Mucosa of descending colon (tissue), 3 donors: ENCODE results near the gene PLEKHM2. TPM values are rescaled to one million over a fixed set of nuclear protein-coding genes. Genes with fewer than 3 reads are reported as not detected.
A peak's percentile ranks its signal among the peaks of the same experiment; 100 is the strongest.

Experiments
- ATAC-seq: fragments of 200-7000 bp; cut with Tn5 transposase; one replicate; pipeline ENCODE4 v1.9.1; 2020; ENCODE audit warnings: mild to moderate bottlenecking, moderate library complexity
- DNase-seq, 3 donors: peaks; one replicate each; pipeline ENCODE4 v3.0.0-alpha.2; 2020
- H3K36me3 ChIP-seq: fragments of 200-600 bp; one replicate; pipeline ENCODE4 v1.8.0; 2021; ENCODE audit warnings: low read depth, mild to moderate bottlenecking
- H3K4me1 ChIP-seq: fragments of 200-600 bp; one replicate; pipeline ENCODE4 v1.8.0; 2021; ENCODE audit warnings: low read depth, mild to moderate bottlenecking
- H3K4me3 ChIP-seq: fragments of 200-600 bp; one replicate; pipeline ENCODE4 v1.8.0; 2021; ENCODE audit warnings: mild to moderate bottlenecking
- H3K9me3 ChIP-seq: fragments of 200-600 bp; one replicate; pipeline ENCODE4 v1.8.0; 2021; ENCODE audit warnings: mild to moderate bottlenecking
- intact Hi-C, 2 donors: fragments of 100-400 bp; cut with DNase I in 1 of 2; cut with micrococcal nuclease in 1 of 2; formaldehyde crosslinking; loops; one replicate each; pipeline versions ENCODE4 v1.11.0 to v1.11.1; 2022; cut with DNase I, micrococcal nuclease
- total RNA-seq, 3 donors: library from RNA; stranded (reverse); fragmentation: NEBNext Ultra II Directional in 2 of 3; extraction: Animal tissue kit (Norgen Biotek cat#: 25700) in 2 of 3; gene quantifications; one replicate each; pipeline versions ENCODE4 v1.2.1 to v1.2.4, GENCODE V29; 2021 to 2023
- TF ChIP-seq, protein P1 (sequence below): fragments of 200-600 bp; IDR thresholded peaks from one replicate; pipeline ENCODE4 v1.8.0; 2022; ENCODE audit warnings: antibody characterized with exemption, mild to moderate bottlenecking
- donor health status: DM: no; HTN: no; CAD: no; lungs with moderate emphysema.
- donor health status: DM: no; HTN: no; CAD: no.
- donor health status: DM: no; HTN: yes; CAD: no.

Gene PLEKHM2
- total RNA-seq, 3 donors from 2014 or later = 32.2 to 57.3 (median 36.2) TPM

DNA sequence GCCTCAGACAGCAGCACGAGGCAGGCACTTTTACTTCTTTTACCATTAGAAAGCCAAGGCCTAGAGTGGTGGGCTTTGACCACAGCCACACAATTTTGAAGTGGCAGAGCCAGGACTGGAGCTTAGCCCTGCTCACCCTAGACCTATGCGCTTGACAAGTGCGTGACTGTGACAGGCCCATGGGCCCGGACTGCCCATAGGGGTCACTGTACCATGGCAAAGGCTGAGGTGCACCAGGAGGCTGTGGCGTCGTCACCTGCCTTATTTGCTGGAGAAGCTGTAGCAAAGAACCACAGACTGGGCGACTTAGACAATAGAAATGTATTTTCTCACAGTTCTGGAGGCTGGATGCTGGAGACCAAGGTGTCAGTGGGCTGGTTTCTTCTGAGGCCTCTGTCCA is 55.6 kb downstream of the PLEKHM2 start:
- intact Hi-C loops = no loop called here
- peaks cover 46% of the 10 kb centered on the region for H3K4me1 ChIP-seq
- DNase-seq (peak in 1 of 3 donors; percentile 53), ATAC-seq (no peak)
- TF ChIP-seq, protein P1, sequence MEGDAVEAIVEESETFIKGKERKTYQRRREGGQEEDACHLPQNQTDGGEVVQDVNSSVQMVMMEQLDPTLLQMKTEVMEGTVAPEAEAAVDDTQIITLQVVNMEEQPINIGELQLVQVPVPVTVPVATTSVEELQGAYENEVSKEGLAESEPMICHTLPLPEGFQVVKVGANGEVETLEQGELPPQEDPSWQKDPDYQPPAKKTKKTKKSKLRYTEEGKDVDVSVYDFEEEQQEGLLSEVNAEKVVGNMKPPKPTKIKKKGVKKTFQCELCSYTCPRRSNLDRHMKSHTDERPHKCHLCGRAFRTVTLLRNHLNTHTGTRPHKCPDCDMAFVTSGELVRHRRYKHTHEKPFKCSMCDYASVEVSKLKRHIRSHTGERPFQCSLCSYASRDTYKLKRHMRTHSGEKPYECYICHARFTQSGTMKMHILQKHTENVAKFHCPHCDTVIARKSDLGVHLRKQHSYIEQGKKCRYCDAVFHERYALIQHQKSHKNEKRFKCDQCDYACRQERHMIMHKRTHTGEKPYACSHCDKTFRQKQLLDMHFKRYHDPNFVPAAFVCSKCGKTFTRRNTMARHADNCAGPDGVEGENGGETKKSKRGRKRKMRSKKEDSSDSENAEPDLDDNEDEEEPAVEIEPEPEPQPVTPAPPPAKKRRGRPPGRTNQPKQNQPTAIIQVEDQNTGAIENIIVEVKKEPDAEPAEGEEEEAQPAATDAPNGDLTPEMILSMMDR = no peak
- H3K9me3 ChIP-seq = no peaks in the 10 kb centered on the region
- no peaks in the 10 kb centered on the region for H3K36me3 ChIP-seq
- H3K4me3 ChIP-seq = no peak overlapping the region

DNA sequence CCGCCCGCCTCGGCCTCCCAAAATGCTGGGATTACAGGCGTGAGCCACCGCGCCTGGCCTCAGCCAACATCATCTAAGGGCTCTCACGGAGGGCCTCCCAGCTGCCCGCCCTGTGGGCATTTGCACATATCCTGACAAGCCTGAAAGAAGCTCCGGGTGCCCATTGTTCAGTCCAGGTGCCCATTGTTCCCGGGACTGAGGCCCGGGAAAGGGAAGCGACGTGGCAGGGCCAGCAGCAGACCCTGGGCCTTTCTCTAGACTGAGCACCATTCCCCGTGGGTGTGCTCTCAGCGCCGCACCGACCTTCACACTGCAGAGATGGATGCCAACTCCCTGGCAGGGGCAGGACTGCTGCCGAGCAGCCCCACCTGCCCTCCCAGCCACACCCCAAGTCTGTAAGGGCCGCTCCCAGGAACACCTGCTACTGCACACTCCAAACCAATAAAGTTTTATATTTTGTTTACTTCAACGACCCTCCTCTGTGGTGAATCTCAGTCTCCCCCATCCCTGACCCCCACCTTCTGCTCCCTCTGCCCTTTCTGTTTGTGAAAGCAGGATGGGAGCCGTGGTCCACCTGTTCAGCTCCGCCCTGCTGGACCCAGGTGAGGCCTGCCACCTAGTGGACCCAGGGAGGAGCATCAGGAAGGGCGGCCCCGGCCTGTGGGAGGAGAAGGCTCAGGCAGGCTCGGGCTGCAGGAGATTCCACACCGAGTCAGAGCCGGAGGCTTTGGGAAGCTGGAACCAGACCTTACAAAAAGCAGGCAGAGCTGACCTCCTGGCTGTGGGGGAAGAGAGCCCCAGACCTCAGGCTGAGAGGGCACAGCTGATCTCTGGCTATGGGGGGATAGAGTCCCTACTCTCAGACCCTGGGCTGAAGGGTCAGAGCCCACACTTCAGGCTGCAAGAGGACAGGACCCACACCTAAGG is 57.1 kb downstream of the PLEKHM2 start:
- DNase-seq = peak; percentile 92 to 95 (median 92)
- ATAC-seq = peak; percentile 86
- Histone ChIP-seq H3K36me3 (no peaks in the 10 kb centered on the region), H3K4me1 (peaks cover 33% of the 10 kb centered on the region), H3K9me3 (no peaks in the 10 kb centered on the region), H3K4me3 (no peak overlapping the region)
- TF ChIP-seq, protein P1 = peak; percentile 74
- intact Hi-C loops = no loop called here

DNA sequence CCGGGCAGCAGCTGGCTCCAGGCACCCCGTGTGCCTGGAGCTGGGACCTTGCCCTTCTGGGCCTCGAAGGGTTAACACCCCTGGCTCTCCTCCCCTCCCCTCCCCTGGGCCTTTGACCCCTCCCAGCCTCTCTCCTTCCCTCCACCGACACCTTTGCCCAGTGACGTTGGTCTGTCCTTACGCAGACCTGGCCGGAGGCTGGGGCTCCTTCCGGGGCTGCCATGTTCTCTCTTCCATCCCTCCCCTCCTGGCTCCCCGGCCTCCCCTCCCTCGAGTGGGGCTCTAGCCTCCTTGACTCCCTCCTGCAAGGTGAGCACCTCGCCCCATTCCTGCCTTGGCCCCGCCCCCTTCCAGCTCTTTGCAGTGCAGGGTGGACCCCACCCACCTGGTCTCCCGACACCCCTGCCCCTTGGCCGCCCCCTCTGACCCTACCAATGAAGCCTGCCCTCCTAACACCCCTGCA is 58.2 kb downstream of the PLEKHM2 start, which contains the start of gene TMEM82:
TSS of gene TMEM82 (plus strand) at position 161 of the 463 bp plus-strand sequence. CDS start at position 222, 61 bp downstream.
- peak; percentile 72 to 79 (median 78) for DNase-seq

DNA sequence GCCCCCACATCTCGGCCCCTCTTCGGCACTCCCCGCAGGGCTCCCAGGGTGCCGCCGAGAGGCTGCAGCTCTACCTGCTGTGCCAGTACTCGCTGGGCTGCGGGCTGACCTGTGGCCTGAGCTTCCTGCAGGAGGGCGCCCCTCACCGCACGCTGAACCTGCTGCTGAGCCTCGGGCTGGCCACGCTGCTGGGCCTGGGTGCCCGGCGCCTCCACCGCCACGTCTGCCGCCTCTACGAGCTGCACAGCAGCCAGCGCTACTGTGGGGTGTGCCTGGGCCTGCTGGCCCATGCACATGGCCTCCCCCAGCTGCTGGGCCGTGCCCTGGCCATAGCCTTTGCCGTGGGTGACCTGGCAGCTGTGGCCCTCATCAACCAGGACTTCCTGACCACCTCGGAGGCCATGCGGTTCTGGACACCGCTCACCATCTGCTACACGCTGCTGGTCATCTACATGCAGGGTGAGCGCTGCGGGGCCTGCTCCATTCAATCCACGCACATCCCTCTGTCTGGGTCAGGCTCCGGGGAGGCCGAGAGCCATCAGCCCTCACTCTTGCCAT is 60.1 kb downstream of the PLEKHM2 start:
- Histone ChIP-seq H3K9me3 (no peaks in the 10 kb centered on the region), H3K4me3 (no peak overlapping the region), H3K4me1 (peaks cover 17% of the 10 kb centered on the region), H3K36me3 (no peaks in the 10 kb centered on the region)
- TF ChIP-seq, protein P1 = no peak
- DNase-seq (no peak), ATAC-seq (no peak)
- intact Hi-C loops = no loop called here

More for the DNA sequence above, 58.2 kb downstream of the PLEKHM2 start, which contains the start of gene TMEM82:
- Histone ChIP-seq H3K36me3 (no peaks in the 10 kb centered on the region), H3K9me3 (no peaks in the 10 kb centered on the region), H3K4me3 (no peak within 1 kb of the TSS), H3K4me1 (peaks cover 28% of the 10 kb centered on the region)
- intact Hi-C loops = no loop called here
- ATAC-seq = peak; percentile 72
- TF ChIP-seq, protein P1 = no peak

DNA sequence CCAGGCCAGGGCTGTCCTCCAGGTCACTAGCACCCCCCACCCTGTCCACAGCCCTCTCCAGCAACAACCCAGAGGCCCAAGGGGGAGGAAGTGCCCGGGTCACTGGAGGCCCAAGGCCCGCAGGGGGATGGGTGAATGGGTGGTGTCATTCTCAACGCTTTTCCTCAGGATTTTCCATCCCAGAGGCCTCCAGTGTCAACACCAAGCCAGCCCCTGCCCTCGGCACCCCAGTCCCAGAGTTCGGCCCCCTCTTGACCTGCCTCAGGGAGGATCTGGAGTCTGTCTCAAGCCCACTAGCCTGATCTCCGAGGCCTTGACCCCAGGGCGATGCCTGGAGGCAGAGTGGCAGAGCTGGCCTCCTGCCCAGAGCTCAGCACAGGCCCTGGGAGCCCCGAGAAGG is 63.3 kb downstream of the PLEKHM2 start:
- TF ChIP-seq, protein P1 = no peak
- H3K9me3 ChIP-seq = no peaks in the 10 kb centered on the region
- intact Hi-C loops = no loop called here
- DNase-seq (no peak), ATAC-seq (no peak)
- no peaks in the 10 kb centered on the region for H3K36me3 ChIP-seq
- no peaks in the 10 kb centered on the region for H3K4me1 ChIP-seq
- no peak overlapping the region for H3K4me3 ChIP-seq
